D721Med (cell line): ENCODE data around the gene LINC00305.

Source experiments
- DNase-seq: peaks from one replicate; pipeline ENCODE4 v3.0.0; 2011; ENCODE audit warnings: low spot score; ENCODE audit not compliant: insufficient read length
- FAIRE-seq: peaks from 2 replicates; lab custom pipeline; 2011; peaks lifted over from hg19 to GRCh38; lab: Jason Lieb, UNC
- TF ChIP-seq, protein P1 (sequence below): IDR thresholded peaks from 2 replicates; pipeline ENCODE4 v1.5.1; 2012; ENCODE audit warnings: mild to moderate bottlenecking, control low read depth; ENCODE audit not compliant: insufficient read depth; ENCODE audit errors: missing control alignments

LINC00305 gene

DNA sequence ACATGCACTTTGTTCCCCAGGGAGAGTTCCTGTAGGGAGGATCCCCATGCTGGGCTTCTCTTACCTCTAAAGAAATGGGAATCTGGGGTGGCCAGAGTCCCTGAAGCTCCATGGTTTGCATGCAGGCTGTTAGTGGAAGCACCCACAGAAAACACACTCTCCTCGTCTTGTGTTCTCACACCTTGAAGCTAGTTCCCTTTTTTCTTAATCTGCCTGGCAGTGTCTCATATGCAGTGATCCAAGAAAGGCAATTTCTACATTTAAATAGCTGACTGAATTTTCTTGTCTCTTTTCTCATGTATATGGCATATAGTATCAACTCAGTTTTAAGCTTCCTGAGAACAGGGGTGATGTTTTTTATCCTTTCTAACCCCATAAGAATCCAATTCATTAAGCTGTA is 65.0 kb downstream of the LINC00305 start:
- DNase-seq (no peak), FAIRE-seq (no peak)
- TF ChIP-seq, protein P1, sequence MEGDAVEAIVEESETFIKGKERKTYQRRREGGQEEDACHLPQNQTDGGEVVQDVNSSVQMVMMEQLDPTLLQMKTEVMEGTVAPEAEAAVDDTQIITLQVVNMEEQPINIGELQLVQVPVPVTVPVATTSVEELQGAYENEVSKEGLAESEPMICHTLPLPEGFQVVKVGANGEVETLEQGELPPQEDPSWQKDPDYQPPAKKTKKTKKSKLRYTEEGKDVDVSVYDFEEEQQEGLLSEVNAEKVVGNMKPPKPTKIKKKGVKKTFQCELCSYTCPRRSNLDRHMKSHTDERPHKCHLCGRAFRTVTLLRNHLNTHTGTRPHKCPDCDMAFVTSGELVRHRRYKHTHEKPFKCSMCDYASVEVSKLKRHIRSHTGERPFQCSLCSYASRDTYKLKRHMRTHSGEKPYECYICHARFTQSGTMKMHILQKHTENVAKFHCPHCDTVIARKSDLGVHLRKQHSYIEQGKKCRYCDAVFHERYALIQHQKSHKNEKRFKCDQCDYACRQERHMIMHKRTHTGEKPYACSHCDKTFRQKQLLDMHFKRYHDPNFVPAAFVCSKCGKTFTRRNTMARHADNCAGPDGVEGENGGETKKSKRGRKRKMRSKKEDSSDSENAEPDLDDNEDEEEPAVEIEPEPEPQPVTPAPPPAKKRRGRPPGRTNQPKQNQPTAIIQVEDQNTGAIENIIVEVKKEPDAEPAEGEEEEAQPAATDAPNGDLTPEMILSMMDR: no peak

DNA sequence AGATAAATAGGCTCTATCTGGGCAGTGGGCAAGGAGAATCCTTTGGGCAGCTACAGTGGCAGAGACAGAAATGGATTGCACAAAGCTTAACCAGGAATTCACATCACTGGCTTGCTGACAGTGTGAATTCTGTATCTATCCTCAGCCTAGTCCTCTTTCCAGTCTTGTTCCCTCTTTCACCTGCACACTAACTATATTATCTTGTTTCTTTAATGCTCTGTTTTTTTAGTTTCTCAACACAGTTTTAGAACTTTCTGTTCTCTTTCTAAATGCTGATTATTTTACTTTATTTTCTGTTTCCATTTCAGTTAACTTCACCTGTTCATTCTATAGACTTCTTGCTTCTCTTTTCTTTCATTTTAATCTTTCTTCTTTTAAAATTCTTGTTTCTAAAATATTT is 66.4 kb downstream of the LINC00305 start:
- DNase-seq (no peak), FAIRE-seq (no peak)
- TF ChIP-seq, protein P1: no peak

DNA sequence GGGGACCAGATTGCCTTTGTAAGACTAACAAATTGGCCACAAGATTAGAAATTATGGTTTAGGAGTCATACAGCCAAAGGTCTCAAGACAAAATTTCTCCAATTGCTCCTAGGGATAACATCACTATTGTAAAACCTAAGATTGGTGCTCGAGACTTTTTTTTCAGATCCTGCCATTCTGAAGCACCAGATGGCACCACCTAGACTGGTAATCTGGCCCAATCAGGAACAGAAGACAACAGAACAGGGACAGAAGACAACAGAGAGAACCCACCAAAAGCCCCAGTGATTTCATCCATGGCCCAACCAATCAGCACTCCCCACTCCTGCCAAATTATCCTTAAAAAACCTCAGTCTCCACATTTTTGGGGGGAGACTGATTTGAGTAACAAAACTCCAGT is 66.8 kb downstream of the LINC00305 start:
- no peak for DNase-seq
- no peak for FAIRE-seq
- TF ChIP-seq, protein P1: no peak

DNA sequence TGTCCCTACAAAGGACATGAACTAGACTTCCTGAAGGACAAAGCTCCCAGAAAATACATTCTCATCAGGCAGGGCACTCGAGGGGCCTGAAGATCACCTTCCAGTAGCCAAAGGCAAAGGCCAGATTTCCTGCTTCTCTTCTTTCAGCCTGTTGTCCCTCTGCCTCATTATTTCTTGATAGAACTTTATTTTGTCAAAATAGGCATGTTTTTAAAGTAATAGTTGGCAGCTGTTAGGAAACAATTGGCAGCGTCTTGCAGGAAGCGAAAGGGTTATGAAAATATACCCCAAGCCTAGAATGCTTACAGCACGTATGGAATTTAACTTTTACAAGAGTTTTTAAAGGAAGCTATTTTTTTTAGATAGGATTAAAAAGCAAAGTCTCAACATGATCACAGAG is 74.9 kb downstream of the LINC00305 start:
- FAIRE-seq: peak; percentile 80
- TF ChIP-seq, protein P1: no peak
- no peak for DNase-seq

DNA sequence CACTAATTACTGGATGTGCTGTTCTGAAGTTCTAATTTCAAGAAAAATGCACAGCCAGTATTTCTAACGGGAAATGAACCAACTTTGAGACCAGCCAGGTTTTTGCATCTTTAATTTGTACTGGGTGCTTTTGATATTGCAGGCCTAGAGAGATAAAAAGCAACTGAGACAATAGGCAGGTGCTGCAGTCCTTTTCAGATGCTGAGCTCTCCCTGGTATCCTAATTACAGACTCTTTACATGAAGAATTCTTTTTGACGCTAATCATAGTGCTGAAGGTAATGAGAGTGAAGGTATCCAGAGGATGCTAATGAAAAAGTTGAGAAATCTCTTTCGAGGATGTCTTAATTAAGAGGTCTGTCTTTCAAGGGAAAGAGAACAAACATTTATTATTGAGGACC is 93.9 kb downstream of the LINC00305 start:
- DNase-seq: no peak
- FAIRE-seq: no peak
- TF ChIP-seq, protein P1: no peak

DNA sequence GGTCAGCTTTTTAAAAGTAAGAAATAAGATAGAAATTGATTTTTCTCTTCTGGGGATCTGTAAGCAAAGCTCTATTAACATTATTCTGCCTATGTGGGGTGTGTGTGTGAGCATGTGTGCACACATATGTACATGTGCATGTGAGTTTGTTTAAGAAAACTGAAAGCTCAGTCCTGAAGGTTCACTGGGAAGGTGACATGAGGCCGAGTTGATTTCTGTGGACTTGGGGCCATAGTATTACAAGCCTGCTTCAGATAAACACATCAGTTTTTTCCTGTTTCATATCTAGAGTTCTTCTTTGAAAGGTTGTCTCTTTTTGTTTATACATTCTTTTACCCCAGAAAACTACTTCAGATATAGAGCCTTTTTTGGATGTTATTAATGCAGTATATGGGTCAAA is 95.6 kb downstream of the LINC00305 start:
- TF ChIP-seq, protein P1: no peak
- FAIRE-seq: no peak
- no peak for DNase-seq

DNA sequence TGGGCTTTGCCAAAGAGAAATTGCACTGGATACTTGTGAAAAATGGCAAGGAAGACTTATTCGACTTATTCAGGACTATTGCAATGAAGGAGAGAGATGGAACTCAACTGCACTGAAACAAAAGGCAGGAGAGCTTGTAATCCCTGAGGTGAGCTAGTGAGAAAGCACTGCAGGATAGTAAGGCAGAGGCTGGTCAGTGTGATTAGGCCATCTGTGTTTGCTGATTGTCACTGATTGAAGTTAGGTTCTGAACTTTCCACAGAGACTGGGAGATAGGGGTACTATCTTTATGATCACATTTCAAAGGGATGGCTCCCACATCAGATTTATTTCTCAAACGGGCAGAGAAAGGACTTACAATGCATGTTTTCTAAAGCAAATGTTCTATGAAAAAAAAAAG is 96.1 kb downstream of the LINC00305 start:
- no peak for DNase-seq
- no peak for FAIRE-seq
- TF ChIP-seq, protein P1: no peak
